Measurements from ENCODE around the gene MTFMT. TPM values are rescaled to one million over a fixed set of nuclear protein-coding genes. Genes with fewer than 3 reads are reported as not detected.
A peak's percentile ranks its signal among the peaks of the same experiment; 100 is the strongest.
"Not testable (repeated sequence)": the region's sequence is repeated elsewhere in the genome, so short reads cannot be mapped to it uniquely, and the experiment has no call there.

MTFMT gene
- total RNA-seq (2014; rRNA removed; shearing (Covaris generic)), result 22.7 and 24.4 TPM in 2 replicates
- 29.5 and 35.0 TPM in 2 replicates for polyA plus RNA-seq (2014; cell fraction: nucleus; rRNA removed)

GRCh38 chr15:65028921-65029735, at the start of gene MTFMT:
Gene MTFMT, minus strand, starts transcription at chr15:65029639. Its CDS starts 26 bp downstream, at chr15:65029613.
- DNase-seq (ENCODE audit: extremely low read depth, low read depth), result peak; percentile 72

- peak; percentile 63 for DNase-seq (ENCODE audit: extremely low read depth, low read depth)
Measured at GRCh38 chr15:65077981-65078352, 48.5 kb upstream of the MTFMT start.

GRCh38 chr15:65077291-65077980, 48.0 kb upstream of the MTFMT start:
- no peak for DNase-seq (ENCODE audit: extremely low read depth, low read depth)

- DNase-seq (ENCODE audit: extremely low read depth, low read depth), result no peak
Measured at GRCh38 chr15:65076486-65077290, 47.2 kb upstream of the MTFMT start, which contains the start of gene KBTBD13. Gene KBTBD13, plus strand, starts transcription at chr15:65076746. Its CDS starts 70 bp downstream, at chr15:65076816.

GRCh38 chr15:65075607-65076395, 46.4 kb upstream of the MTFMT start:
- not testable (repeated sequence) for DNase-seq (ENCODE audit: extremely low read depth, low read depth)

- DNase-seq (ENCODE audit: extremely low read depth, low read depth), result not testable (repeated sequence)
Measured at GRCh38 chr15:65074946-65075345, 45.5 kb upstream of the MTFMT start.

GRCh38 chr15:65072617-65073016, 43.2 kb upstream of the MTFMT start:
- DNase-seq (ENCODE audit: extremely low read depth, low read depth), result no peak

GRCh38 chr15:65072027-65072426, 42.6 kb upstream of the MTFMT start:
- DNase-seq (ENCODE audit: extremely low read depth, low read depth), result no peak

GRCh38 chr15:65071381-65071811, 42.0 kb upstream of the MTFMT start:
- no peak for DNase-seq (ENCODE audit: extremely low read depth, low read depth)

GRCh38 chr15:65069779-65070546, 40.5 kb upstream of the MTFMT start:
- DNase-seq (ENCODE audit: extremely low read depth, low read depth), result no peak

GRCh38 chr15:65069179-65069578, 39.7 kb upstream of the MTFMT start:
- DNase-seq (ENCODE audit: extremely low read depth, low read depth), result no peak

- DNase-seq (ENCODE audit: extremely low read depth, low read depth), result no peak
Measured at GRCh38 chr15:65068403-65068788, 39.0 kb upstream of the MTFMT start.

- no peak for DNase-seq (ENCODE audit: extremely low read depth, low read depth)
Measured at GRCh38 chr15:65067645-65068402, 38.4 kb upstream of the MTFMT start, which contains the start of gene RASL12. Gene RASL12, minus strand, starts transcription at chr15:65067991. Its CDS starts 156 bp downstream, at chr15:65067835.

- DNase-seq (ENCODE audit: extremely low read depth, low read depth), result no peak
Measured at GRCh38 chr15:65067317-65067644, 37.8 kb upstream of the MTFMT start.

GRCh38 chr15:65066635-65067316, 37.3 kb upstream of the MTFMT start:
- no peak for DNase-seq (ENCODE audit: extremely low read depth, low read depth)

GRCh38 chr15:65066001-65066634, 36.7 kb upstream of the MTFMT start:
- no peak for DNase-seq (ENCODE audit: extremely low read depth, low read depth)

GRCh38 chr15:65062726-65063125, 33.3 kb upstream of the MTFMT start:
- no peak for DNase-seq (ENCODE audit: extremely low read depth, low read depth)

GRCh38 chr15:65062061-65062460, 32.6 kb upstream of the MTFMT start:
- no peak for DNase-seq (ENCODE audit: extremely low read depth, low read depth)

All from NCI-H460 (cell line).